Keratinocyte (primary cell): ENCODE data around the gene RNF144A. TPM values are rescaled to one million over a fixed set of nuclear protein-coding genes. Genes with fewer than 3 reads are reported as not detected.

Experiments used
- DNase-seq: peaks from one replicate; pipeline ENCODE4 v3.0.0-alpha.2; 2011; ENCODE audit warnings: low read depth, missing footprints, low spot score
- FAIRE-seq: peaks from 2 replicates; lab custom pipeline; 2011; peaks lifted over from hg19 to GRCh38; lab: Jason Lieb, UNC
- H2AFZ ChIP-seq: 2 replicates; pipeline ENCODE4 v1.6.0; 2012; ENCODE audit warnings: low read length, control low read depth, inconsistent platforms; ENCODE audit not compliant: control insufficient read depth
- H3K27ac ChIP-seq: 2 replicates; pipeline ENCODE4 v1.5.1; 2011; ENCODE audit warnings: low read length; ENCODE audit not compliant: control insufficient read depth, insufficient read depth
- H3K27me3 ChIP-seq: 3 replicates; pipeline ENCODE4 v1.6.0; 2011; ENCODE audit warnings: low read length; ENCODE audit not compliant: control insufficient read depth, insufficient read depth; ENCODE audit errors: extremely low read depth
- H3K36me3 ChIP-seq, 2 experiments: 2 replicates in 1 of 2; 3 replicates in 1 of 2; pipeline ENCODE4 v1.5.1; 2011; ENCODE audit warnings: low read length in 2 of 2, mild to moderate bottlenecking in 1 of 2; ENCODE audit not compliant: control insufficient read depth in 2 of 2, insufficient read depth in 2 of 2; ENCODE audit errors: extremely low read depth in 1 of 2
- H3K4me1 ChIP-seq: 3 replicates; pipeline ENCODE4 v1.5.1; 2011; ENCODE audit warnings: low read length; ENCODE audit not compliant: control insufficient read depth, insufficient read depth; ENCODE audit errors: extremely low read depth
- H3K4me2 ChIP-seq: 3 replicates; pipeline ENCODE4 v1.6.0; 2011; ENCODE audit warnings: low read depth, low read length; ENCODE audit not compliant: control insufficient read depth, insufficient read depth; ENCODE audit errors: extremely low read depth
- H3K4me3 ChIP-seq, 3 experiments: fragments of 200-600 bp in 1 of 3; sonication (generic) in 1 of 3; 2 replicates in 2 of 3; 3 replicates in 1 of 3; pipeline ENCODE4 v1.5.1; 2011 to 2016; ENCODE audit warnings: low read length in 3 of 3, mild to moderate bottlenecking in 3 of 3, control low read depth in 2 of 3, inconsistent platforms in 1 of 3, low read depth in 1 of 3, mixed read lengths in 1 of 3, mixed run types in 1 of 3, moderate library complexity in 1 of 3; ENCODE audit not compliant: control insufficient read depth in 2 of 3, insufficient read depth in 2 of 3; ENCODE audit errors: extremely low read depth in 1 of 3
- H3K79me2 ChIP-seq: 2 replicates; pipeline ENCODE4 v1.6.0; 2012; ENCODE audit warnings: low read length; ENCODE audit not compliant: control insufficient read depth, insufficient read depth
- H3K9ac ChIP-seq: 3 replicates; pipeline ENCODE4 v1.6.0; 2011; ENCODE audit warnings: low read length; ENCODE audit not compliant: control insufficient read depth, insufficient read depth; ENCODE audit errors: extremely low read depth
- H3K9me1 ChIP-seq: 3 replicates; pipeline ENCODE4 v1.6.0; 2011; ENCODE audit warnings: low read length; ENCODE audit not compliant: control insufficient read depth, insufficient read depth; ENCODE audit errors: extremely low read depth
- H3K9me3 ChIP-seq: 2 replicates; pipeline ENCODE4 v1.5.1; 2012; ENCODE audit warnings: low read depth, low read length; ENCODE audit not compliant: control insufficient read depth
- H4K20me1 ChIP-seq: 3 replicates; pipeline ENCODE4 v1.6.0; 2011; ENCODE audit warnings: low read length; ENCODE audit not compliant: control insufficient read depth, insufficient read depth; ENCODE audit errors: extremely low read depth
- CTCF ChIP-seq, 3 experiments: IDR thresholded peaks in 1 of 3; conservative IDR thresholded peaks in 1 of 3; optimal IDR thresholded peaks in 1 of 3; 2 replicates in 2 of 3; 3 replicates in 1 of 3; pipeline versions ENCODE3 to v1.5.1; 2011; ENCODE audit warnings: low read length in 3 of 3, mild to moderate bottlenecking in 3 of 3, moderate library complexity in 2 of 3, control low read depth in 1 of 3, inconsistent platforms in 1 of 3; ENCODE audit not compliant: insufficient read depth in 2 of 3; ENCODE audit errors: extremely low read depth in 1 of 3
- EZH2 ChIP-seq: IDR thresholded peaks from one replicate; pipeline ENCODE4 v1.6.1; 2012; ENCODE audit warnings: inconsistent platforms, mild to moderate bottlenecking, low read length, moderate library complexity
- dilution Hi-C: fragments of 300-500 bp; cut with MboI; formaldehyde crosslinking; loops from one replicate; pipeline ENCODE4 v1.7.0; 2020; ENCODE audit warnings: low sequenced_read_pairs; ENCODE audit not compliant: extremely low pct_ligation_motif_present
- polyA plus RNA-seq, 5 experiments: library from polyadenylated mRNA; depleted of rRNA in 3 of 5; stranded (reverse) in 3 of 5; stranded (forward) in 1 of 5; unstranded in 1 of 5; fragments of >200 nt; gene quantifications; 1 replicate in 1 of 5; 2 replicates in 3 of 5; 3 replicates in 1 of 5; pipeline versions ENCODE4 v1.2.1 to v1.2.3, GENCODE V29; 2011 to 2012; ENCODE audit warnings: missing spikeins in 2 of 5, low read depth in 1 of 5, low replicate concordance in 1 of 5

RNF144A gene
- polyA plus RNA-seq, 1 donor (not counting 4 experiments of a cell fraction or from before 2014, with no cell fraction given), result 1.4 TPM

DNA sequence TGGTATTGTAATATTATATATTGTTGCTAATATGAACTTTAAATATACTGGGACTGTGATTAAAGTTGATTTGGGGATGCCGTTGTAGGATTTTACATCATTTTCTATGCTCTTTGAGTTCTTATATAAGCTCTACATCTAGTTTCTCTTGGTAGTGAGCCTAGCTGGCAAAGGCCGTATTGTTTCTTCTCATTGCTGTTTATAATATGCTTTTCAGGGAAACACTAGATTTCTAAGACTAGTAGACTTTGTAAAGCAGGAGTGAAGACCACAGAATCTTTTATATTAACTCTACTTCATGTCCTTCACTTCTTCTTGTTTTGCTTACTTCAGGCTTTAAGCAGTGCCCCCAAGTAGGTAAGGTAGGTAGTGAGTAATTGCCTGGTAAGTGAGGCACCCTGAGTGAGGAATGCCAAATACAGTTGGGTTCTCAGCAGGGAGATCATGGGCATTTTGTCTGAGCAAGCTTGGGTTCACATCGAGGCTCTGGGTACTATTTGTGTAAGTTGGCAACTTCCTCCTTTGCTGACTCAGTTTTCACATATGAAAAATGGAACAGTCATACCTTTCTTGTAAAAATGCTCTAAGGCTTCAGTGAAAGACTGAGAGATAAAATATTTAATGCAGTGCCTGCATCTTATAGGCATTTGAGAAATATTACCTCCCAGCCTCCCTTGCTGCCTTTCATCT is 96.4 kb downstream of the RNF144A start:
- Histone ChIP-seq H2AFZ (no peak overlapping the region), H3K79me2 (no peaks in the 10 kb centered on the region), H3K9ac (no peak overlapping the region), H3K36me3 (no peaks in the 10 kb centered on the region), H3K9me3 (no peaks in the 10 kb centered on the region), H3K4me2 (no peak overlapping the region), H3K9me1 (no peaks in the 10 kb centered on the region), H3K4me3 (no peak overlapping the region), H4K20me1 (no peaks in the 10 kb centered on the region), H3K4me1 (peaks cover 7% of the 10 kb centered on the region), H3K27ac (no peak overlapping the region), H3K27me3 (peaks cover 3% of the 10 kb centered on the region)
- TF ChIP-seq CTCF (optimal IDR thresholded peaks at IDR 0.05 in 1 of 3, IDR thresholded peaks at IDR 0.05 in 1 of 3, conservative IDR thresholded peaks at IDR 0.05 in 1 of 3; ENCODE audit: extremely low read depth in 1 of 3, insufficient read depth in 2 of 3, low read length in 3 of 3), result no peak
- TF ChIP-seq EZH2, result no peak
- DNase-seq, result no peak
- no peak for FAIRE-seq
- dilution Hi-C loops, result no loop called here

GRCh38 chr2:7014174-7014640 is 97.0 kb downstream of the RNF144A start:
- Histone ChIP-seq H3K9ac (no peak overlapping the region), H3K27me3 (peaks cover 3% of the 10 kb centered on the region), H3K4me2 (no peak overlapping the region), H3K4me3 (no peak overlapping the region), H3K9me3 (no peaks in the 10 kb centered on the region), H3K79me2 (no peaks in the 10 kb centered on the region), H3K9me1 (no peaks in the 10 kb centered on the region), H3K36me3 (no peaks in the 10 kb centered on the region), H3K4me1 (peaks cover 7% of the 10 kb centered on the region), H4K20me1 (no peaks in the 10 kb centered on the region), H3K27ac (no peak overlapping the region), H2AFZ (no peak overlapping the region)
- DNase-seq (no peak), FAIRE-seq (no peak)
- no peak for TF ChIP-seq EZH2
- TF ChIP-seq CTCF (optimal IDR thresholded peaks at IDR 0.05 in 1 of 3, IDR thresholded peaks at IDR 0.05 in 1 of 3, conservative IDR thresholded peaks at IDR 0.05 in 1 of 3; ENCODE audit: extremely low read depth in 1 of 3, insufficient read depth in 2 of 3, low read length in 3 of 3), result peak; percentile 10 to 49 (median 38)
- dilution Hi-C loops, result no loop called here
